Natural killer cell (primary cell): Measurements from ENCODE around the gene CCIN. TPM values are rescaled to one million over a fixed set of nuclear protein-coding genes. Genes with fewer than 3 reads are reported as not detected.

Source experiments
- ATAC-seq, 3 donors: fragments of 150-1000 bp in 2 of 3; fragments of 200-7000 bp in 1 of 3; cut with Tn5 transposase; 1 replicate in 1 of 3; 2 replicates in 2 of 3; pipeline ENCODE4 v1.10.0; 2021; ENCODE audit warnings: mild to moderate bottlenecking in 2 of 3, moderate library complexity in 2 of 3
- DNase-seq, 2 donors: peaks; one replicate each; pipeline versions ENCODE4 v3.0.0 to v3.0.0-alpha.2; 2013 to 2021; ENCODE audit warnings: mixed read lengths in 1 of 2
- H3K27ac ChIP-seq: one replicate; pipeline ENCODE4 v1.5.1; 2013; ENCODE audit warnings: mild to moderate bottlenecking, low read length
- H3K27me3 ChIP-seq: one replicate; pipeline ENCODE4 v1.6.1; 2013; ENCODE audit warnings: low read length; ENCODE audit not compliant: control insufficient read depth, insufficient read depth
- H3K36me3 ChIP-seq: one replicate; pipeline ENCODE4 v1.6.1; 2013; ENCODE audit warnings: low read length; ENCODE audit not compliant: control insufficient read depth, insufficient read depth
- H3K4me1 ChIP-seq: one replicate; pipeline ENCODE4 v1.6.1; 2013; ENCODE audit warnings: low read length; ENCODE audit not compliant: control insufficient read depth, insufficient read depth
- H3K4me3 ChIP-seq: one replicate; pipeline ENCODE4 v1.5.1; 2013; ENCODE audit warnings: low read length
- H3K9me3 ChIP-seq: one replicate; pipeline ENCODE4 v1.6.1; 2013; ENCODE audit warnings: low read length; ENCODE audit not compliant: control insufficient read depth, insufficient read depth
- H3K27ac Mint-ChIP-seq, 2 donors: one replicate each; pipeline ENCODE4 v1.8.0; 2022; ENCODE audit warnings: mild to moderate bottlenecking in 2 of 2, mixed read lengths in 2 of 2, moderate library complexity in 1 of 2
- H3K27me3 Mint-ChIP-seq, 2 donors: one replicate each; pipeline ENCODE4 v1.8.0; 2022; ENCODE audit warnings: low read depth in 2 of 2, mixed read lengths in 2 of 2
- H3K36me3 Mint-ChIP-seq: one replicate; pipeline ENCODE4 v1.8.0; 2022; ENCODE audit warnings: mixed read lengths
- H3K4me1 Mint-ChIP-seq, 2 donors: one replicate each; pipeline ENCODE4 v1.8.0; 2022; ENCODE audit warnings: mixed read lengths in 2 of 2
- H3K4me3 Mint-ChIP-seq: one replicate; pipeline ENCODE4 v1.8.0; 2022; ENCODE audit warnings: mild to moderate bottlenecking, moderate library complexity, mixed read lengths
- H3K9me3 Mint-ChIP-seq, 2 donors: one replicate each; pipeline ENCODE4 v1.8.0; 2022; ENCODE audit warnings: mixed read lengths in 2 of 2
- WGBS: methylation state at CpG from one replicate; pipeline ENCODE4 v1.1.7; 2013; ENCODE audit warnings: missing lambda C conversion rate; ENCODE audit not compliant: insufficient coverage; 5-methylcytosine and 5-hydroxymethylcytosine counted together
- intact Hi-C: fragments of 100-400 bp; cut with micrococcal nuclease; formaldehyde crosslinking; loops from one replicate; pipeline ENCODE4 v1.14.2; 2022
- total RNA-seq, 4 donors: library from RNA; stranded (reverse); fragments of 120-200 nt in 1 of 4; gene quantifications; one replicate each; pipeline versions ENCODE4 v1.2.3 to v1.2.4, GENCODE V29; 2013 to 2022
- TF ChIP-seq, protein P1 (sequence below): fragments of 200-600 bp; IDR thresholded peaks from one replicate; pipeline ENCODE4 v1.8.0; 2022; ENCODE audit warnings: antibody characterized with exemption

CCIN gene
- total RNA-seq, 3 donors from 2014 or later (not counting 1 experiment from before 2014, with no cell fraction given): 2.0 to 2.8 (median 2.0) TPM

DNA sequence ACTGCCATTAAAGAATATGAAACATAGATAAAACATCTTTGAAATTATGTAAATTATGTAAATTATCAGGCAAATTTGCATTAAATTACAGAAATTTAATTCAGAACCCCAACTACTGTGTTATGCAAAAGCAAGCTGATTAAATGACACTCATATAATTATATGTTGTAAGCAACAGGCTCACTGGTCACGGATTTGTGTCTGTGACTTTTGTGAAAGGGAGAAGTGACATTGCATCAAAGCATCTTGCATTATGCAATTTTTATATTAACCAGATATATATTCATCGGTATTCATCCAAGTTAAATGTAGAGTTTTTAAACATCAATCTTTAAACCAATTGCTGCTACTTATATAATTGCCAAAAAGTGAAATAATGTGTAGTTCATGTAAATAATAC lies 45.7 kb upstream of the CCIN start:
- no peak overlapping the region for H3K27ac ChIP-seq
- no peak overlapping the region for H3K4me3 ChIP-seq
- H3K36me3 ChIP-seq: peaks cover 2% of the 10 kb centered on the region
- DNase-seq (no peak), ATAC-seq (no peak)
- H3K4me1 ChIP-seq: peaks cover 17% of the 10 kb centered on the region
- peaks cover 16 to 24% of the 10 kb centered on the region in 2 donors for H3K4me1 Mint-ChIP-seq
- H3K27ac Mint-ChIP-seq: no peak overlapping the region
- H3K27me3 Mint-ChIP-seq: no peaks in the 10 kb centered on the region
- H3K9me3 ChIP-seq: no peaks in the 10 kb centered on the region
- no peaks in the 10 kb centered on the region for H3K9me3 Mint-ChIP-seq
- no peaks in the 10 kb centered on the region for H3K36me3 Mint-ChIP-seq
- intact Hi-C loops: no loop called here
- no peaks in the 10 kb centered on the region for H3K27me3 ChIP-seq
- TF ChIP-seq, protein P1, sequence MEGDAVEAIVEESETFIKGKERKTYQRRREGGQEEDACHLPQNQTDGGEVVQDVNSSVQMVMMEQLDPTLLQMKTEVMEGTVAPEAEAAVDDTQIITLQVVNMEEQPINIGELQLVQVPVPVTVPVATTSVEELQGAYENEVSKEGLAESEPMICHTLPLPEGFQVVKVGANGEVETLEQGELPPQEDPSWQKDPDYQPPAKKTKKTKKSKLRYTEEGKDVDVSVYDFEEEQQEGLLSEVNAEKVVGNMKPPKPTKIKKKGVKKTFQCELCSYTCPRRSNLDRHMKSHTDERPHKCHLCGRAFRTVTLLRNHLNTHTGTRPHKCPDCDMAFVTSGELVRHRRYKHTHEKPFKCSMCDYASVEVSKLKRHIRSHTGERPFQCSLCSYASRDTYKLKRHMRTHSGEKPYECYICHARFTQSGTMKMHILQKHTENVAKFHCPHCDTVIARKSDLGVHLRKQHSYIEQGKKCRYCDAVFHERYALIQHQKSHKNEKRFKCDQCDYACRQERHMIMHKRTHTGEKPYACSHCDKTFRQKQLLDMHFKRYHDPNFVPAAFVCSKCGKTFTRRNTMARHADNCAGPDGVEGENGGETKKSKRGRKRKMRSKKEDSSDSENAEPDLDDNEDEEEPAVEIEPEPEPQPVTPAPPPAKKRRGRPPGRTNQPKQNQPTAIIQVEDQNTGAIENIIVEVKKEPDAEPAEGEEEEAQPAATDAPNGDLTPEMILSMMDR: no peak
- no peak overlapping the region for H3K4me3 Mint-ChIP-seq
- no CpG with 5 or more reads among the region's 2 CpGs for WGBS

DNA sequence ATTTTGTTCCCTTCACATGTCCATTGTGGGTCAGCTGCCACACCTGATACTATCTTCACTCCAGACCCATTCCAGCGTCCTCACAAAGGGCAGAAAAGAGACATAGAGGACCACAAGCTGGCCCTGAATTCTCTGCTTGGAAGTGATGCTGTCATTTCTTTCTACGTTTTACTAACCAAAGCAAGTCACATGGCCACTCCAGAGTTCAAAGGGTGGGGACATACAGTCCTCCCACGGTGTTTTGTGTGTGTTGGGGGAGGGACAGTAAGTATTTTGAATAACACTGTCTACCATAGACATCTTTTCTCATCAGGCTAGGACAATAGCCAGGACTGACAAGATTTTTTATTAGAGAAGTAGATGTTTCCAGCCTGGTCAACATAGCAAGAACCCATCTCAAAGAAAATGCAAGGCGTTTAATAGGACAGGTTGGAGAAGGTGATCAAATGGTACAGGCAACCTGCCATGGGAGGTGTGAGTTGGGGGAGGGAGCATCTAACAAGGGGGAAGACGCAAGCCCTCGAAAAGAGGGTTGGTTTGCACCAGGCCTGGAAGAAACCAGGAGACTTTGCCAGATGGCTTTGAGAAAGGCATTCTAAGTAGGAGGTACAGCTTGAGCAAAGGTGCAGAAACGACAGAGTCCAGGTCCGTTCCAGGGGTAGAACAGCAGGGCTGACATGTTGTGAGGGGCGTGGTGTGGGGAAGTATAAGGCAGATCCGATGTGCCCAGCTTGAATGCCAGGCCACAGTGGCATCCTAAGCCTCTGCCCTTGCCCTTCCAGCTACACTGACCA lies 43.9 kb upstream of the CCIN start:
- Histone ChIP-seq H3K4me1 (peaks cover 17% of the 10 kb centered on the region), H3K4me3 (no peak overlapping the region), H3K27me3 (no peaks in the 10 kb centered on the region), H3K9me3 (no peaks in the 10 kb centered on the region), H3K27ac (no peak overlapping the region), H3K36me3 (peaks cover 2% of the 10 kb centered on the region)
- TF ChIP-seq, protein P1: no peak
- peak overlapping the region; percentile 28 for H3K4me3 Mint-ChIP-seq
- no peaks in the 10 kb centered on the region for H3K9me3 Mint-ChIP-seq
- no peaks in the 10 kb centered on the region for H3K27me3 Mint-ChIP-seq
- peak overlapping the region in 1 of 2 donors; percentile 13 for H3K27ac Mint-ChIP-seq
- intact Hi-C loops: no loop called here
- ATAC-seq (no peak), DNase-seq (no peak)
- peaks cover 16 to 25% of the 10 kb centered on the region in 2 donors for H3K4me1 Mint-ChIP-seq
- WGBS: 94% methylated on average over 8 of the region's 10 CpGs
- H3K36me3 Mint-ChIP-seq: no peaks in the 10 kb centered on the region

DNA sequence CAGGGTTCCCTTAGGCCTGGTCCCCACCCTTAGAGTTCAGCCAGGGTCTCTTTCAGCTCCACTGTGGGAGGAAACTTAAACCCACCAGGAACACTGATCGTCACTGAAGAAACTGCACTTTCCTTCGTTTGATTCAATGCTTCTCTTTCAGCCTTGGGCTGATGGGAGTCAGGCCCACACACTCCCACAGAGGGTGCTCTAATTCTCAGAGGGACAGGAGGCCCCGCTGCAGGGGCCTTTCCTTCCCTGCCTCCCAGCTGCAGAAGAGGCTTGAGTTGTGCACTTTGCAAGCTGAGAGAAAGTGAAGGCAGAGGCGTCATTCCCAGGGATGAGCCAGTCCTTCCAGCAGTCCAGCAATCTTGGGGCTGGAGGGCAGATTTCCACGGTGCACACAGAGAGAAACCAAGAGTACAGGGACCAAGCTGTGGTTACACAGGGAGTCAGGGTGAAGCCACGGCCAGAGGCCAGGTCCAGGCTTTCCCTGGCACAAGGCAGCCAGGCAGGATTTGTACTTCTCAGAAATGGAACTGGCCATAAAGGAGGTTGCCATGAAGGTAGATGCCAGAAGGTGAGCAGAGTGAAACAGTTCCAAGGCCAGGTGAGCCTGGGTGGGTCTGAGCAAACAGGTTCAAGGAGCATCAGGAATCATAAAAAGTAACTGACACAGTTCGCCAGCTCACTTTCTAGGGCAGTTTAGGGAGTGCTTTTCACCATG lies 43.0 kb upstream of the CCIN start:
- H3K27ac ChIP-seq: no peak overlapping the region
- intact Hi-C loops: no loop called here
- Mint-ChIP-seq H3K36me3 (no peaks in the 10 kb centered on the region), H3K9me3 (no peaks in the 10 kb centered on the region), H3K4me3 (no peak overlapping the region), H3K27me3 (no peaks in the 10 kb centered on the region), H3K4me1 (peaks cover 16 to 25% of the 10 kb centered on the region in 2 donors), H3K27ac (no peak overlapping the region)
- no peaks in the 10 kb centered on the region for H3K9me3 ChIP-seq
- no peak for DNase-seq
- 68% methylated on average over 7 of the region's 7 CpGs for WGBS
- ATAC-seq: no peak
- H3K36me3 ChIP-seq: peaks cover 2% of the 10 kb centered on the region
- TF ChIP-seq, protein P1: no peak
- H3K27me3 ChIP-seq: no peaks in the 10 kb centered on the region
- no peak overlapping the region for H3K4me3 ChIP-seq
- peaks cover 17% of the 10 kb centered on the region for H3K4me1 ChIP-seq
